Upper lobe of left lung (tissue), 4 donors: ENCODE results near the gene CLBA1.

Experiments
- EP300 ChIP-seq, 4 donors: sonication (generic); formaldehyde crosslinking; IDR thresholded peaks; one replicate each; pipeline ENCODE4 v1.5.1; 2017; ENCODE audit warnings: antibody characterized with exemption in 4 of 4, control low read depth in 2 of 4
- POLR2AphosphoS5 ChIP-seq, 2 donors: sonication (generic); formaldehyde crosslinking; IDR thresholded peaks; one replicate each; pipeline ENCODE4 v1.5.1; 2017; ENCODE audit warnings: antibody characterized with exemption in 2 of 2
- TF ChIP-seq, protein P1 (sequence below), 6 experiments: fragments of 450-650 bp in 4 of 6; fragments of 200-600 bp in 2 of 6; sonication (generic) in 2 of 6; IDR thresholded peaks; one replicate each; pipeline ENCODE4 v1.5.1; 2016 to 2019; ENCODE audit warnings: antibody characterized with exemption in 6 of 6

DNA sequence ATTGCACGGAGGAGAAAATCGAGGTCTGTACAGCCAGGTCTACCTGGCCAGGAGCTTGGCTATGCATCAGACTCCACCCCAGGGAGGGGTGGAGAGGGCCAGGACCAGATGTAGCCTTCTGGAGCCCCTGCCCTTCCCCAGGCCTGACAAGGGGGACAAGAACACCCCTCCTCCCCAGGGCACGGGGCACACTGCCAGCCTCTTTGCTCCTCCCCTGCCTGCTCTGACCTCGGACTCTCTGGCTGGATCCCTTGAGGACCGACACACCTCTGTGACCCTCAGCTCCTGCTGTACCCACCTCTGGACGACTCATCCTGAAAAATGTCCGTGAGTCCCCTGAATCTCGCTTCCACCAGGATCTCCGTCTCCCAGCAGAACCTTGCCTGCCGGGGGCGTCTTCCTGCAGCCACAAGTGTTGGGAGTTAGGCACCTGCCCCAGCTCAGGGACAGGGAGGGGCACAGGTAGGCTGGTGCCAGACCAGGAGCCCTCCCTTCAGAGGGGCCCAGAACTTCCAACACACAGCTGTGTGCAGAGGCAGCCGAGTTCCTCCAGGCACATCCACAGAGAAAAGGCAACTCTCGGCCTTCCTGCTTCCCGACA is 29.2 kb upstream of the CLBA1 start:
- TF ChIP-seq, protein P1, sequence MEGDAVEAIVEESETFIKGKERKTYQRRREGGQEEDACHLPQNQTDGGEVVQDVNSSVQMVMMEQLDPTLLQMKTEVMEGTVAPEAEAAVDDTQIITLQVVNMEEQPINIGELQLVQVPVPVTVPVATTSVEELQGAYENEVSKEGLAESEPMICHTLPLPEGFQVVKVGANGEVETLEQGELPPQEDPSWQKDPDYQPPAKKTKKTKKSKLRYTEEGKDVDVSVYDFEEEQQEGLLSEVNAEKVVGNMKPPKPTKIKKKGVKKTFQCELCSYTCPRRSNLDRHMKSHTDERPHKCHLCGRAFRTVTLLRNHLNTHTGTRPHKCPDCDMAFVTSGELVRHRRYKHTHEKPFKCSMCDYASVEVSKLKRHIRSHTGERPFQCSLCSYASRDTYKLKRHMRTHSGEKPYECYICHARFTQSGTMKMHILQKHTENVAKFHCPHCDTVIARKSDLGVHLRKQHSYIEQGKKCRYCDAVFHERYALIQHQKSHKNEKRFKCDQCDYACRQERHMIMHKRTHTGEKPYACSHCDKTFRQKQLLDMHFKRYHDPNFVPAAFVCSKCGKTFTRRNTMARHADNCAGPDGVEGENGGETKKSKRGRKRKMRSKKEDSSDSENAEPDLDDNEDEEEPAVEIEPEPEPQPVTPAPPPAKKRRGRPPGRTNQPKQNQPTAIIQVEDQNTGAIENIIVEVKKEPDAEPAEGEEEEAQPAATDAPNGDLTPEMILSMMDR (IDR thresholded peaks at IDR 0.05) = no peak
- TF ChIP-seq POLR2AphosphoS5 (IDR thresholded peaks at IDR 0.05) (no peak), EP300 (IDR thresholded peaks at IDR 0.05) (no peak)
